NT2/D1 (cell line): ENCODE results near the gene TFCP2.

ENCODE experiments used
- SUZ12 ChIP-seq: IDR thresholded peaks from 2 replicates; pipeline ENCODE4 v1.6.1; 2011; ENCODE audit not compliant: insufficient read length, insufficient read depth; ENCODE audit errors: extremely low read depth
- YY1 ChIP-seq: IDR thresholded peaks from 2 replicates; pipeline ENCODE4 v1.6.1; 2011; ENCODE audit not compliant: insufficient read length, insufficient read depth
- ZNF274 ChIP-seq: IDR thresholded peaks from 2 replicates; pipeline ENCODE4 v1.6.1; 2011; ENCODE audit warnings: mild to moderate bottlenecking, low read depth, low read length

GRCh38 chr12:51205350-51205749 is 32.4 kb upstream of the TFCP2 start:
- TF ChIP-seq ZNF274: no peak
- no peak for TF ChIP-seq SUZ12
- TF ChIP-seq YY1: no peak
